H1 (cell line): ENCODE results near the gene OR2T11. TPM values are rescaled to one million over a fixed set of nuclear protein-coding genes. Genes with fewer than 3 reads are reported as not detected.

Source experiments
- CTCF ChIA-PET: fragments of 300-600 bp; sonication (Branson Sonifier 250); formaldehyde crosslinking; loops from one replicate; lab custom pipeline; 2021; ENCODE audit not compliant: partially characterized antibody; lab: Charles Lee
- POLR2A ChIA-PET: fragments of 300-600 bp; sonication (Branson Sonifier 250); formaldehyde crosslinking; loops from one replicate; lab custom pipeline; 2021; ENCODE audit warnings: inconsistent platforms; ENCODE audit not compliant: partially characterized antibody; lab: Charles Lee
- DNase-seq, 2 experiments: peaks; one replicate each; pipeline versions ENCODE4 v3.0.0 to v3.0.0-alpha.2; 2010 to 2022; ENCODE audit warnings: low spot score in 2 of 2, low read depth in 1 of 2, mixed read lengths in 1 of 2
- FAIRE-seq: peaks from 2 replicates; lab custom pipeline; 2011; peaks lifted over from hg19 to GRCh38; lab: Jason Lieb, UNC
- H2AFZ ChIP-seq: 2 replicates; pipeline ENCODE4 v1.8.1; 2012; ENCODE audit warnings: low read length, inconsistent platforms
- H2AK5ac ChIP-seq: 2 replicates; pipeline ENCODE4 v1.6.1; 2013; ENCODE audit warnings: low read depth, low read length
- H2BK120ac ChIP-seq: replicated peaks from 2 replicates; pipeline ENCODE3; 2013; ENCODE audit warnings: low read depth, low read length, inconsistent platforms
- H2BK12ac ChIP-seq: 2 replicates; pipeline ENCODE4 v1.6.1; 2013; ENCODE audit warnings: low read depth, low read length
- H2BK15ac ChIP-seq: 2 replicates; pipeline ENCODE4 v1.6.1; 2013; ENCODE audit warnings: low read length
- H2BK20ac ChIP-seq: 2 replicates; pipeline ENCODE4 v1.6.1; 2013; ENCODE audit warnings: low read length
- H2BK5ac ChIP-seq: 2 replicates; pipeline ENCODE4 v1.6.1; 2013; ENCODE audit warnings: low read depth, low read length
- H3K14ac ChIP-seq: 2 replicates; pipeline ENCODE4 v1.6.1; 2013; ENCODE audit warnings: inconsistent platforms; ENCODE audit not compliant: insufficient read length
- H3K18ac ChIP-seq: 2 replicates; pipeline ENCODE4 v1.6.1; 2013; ENCODE audit warnings: low read length; ENCODE audit errors: extremely low read depth
- H3K23ac ChIP-seq: 2 replicates; pipeline ENCODE4 v1.6.1; 2013; ENCODE audit warnings: inconsistent platforms; ENCODE audit not compliant: insufficient read length
- H3K23me2 ChIP-seq: 2 replicates; pipeline ENCODE4 v1.6.1; 2013; ENCODE audit warnings: low read depth, low read length
- H3K27ac ChIP-seq: 2 replicates; pipeline ENCODE4 v1.6.1; 2011; ENCODE audit warnings: low read depth, low read length, inconsistent platforms
- H3K27me3 ChIP-seq, 4 experiments: replicated peaks in 1 of 4; 1 replicate in 1 of 4; 2 replicates in 3 of 4; pipeline versions ENCODE4 v1.6.1 to v1.8.1; 2011 to 2013; ENCODE audit warnings: low read length in 3 of 4, mild to moderate bottlenecking in 3 of 4, inconsistent platforms in 2 of 4, mixed read lengths in 2 of 4, moderate library complexity in 1 of 4; ENCODE audit not compliant: control insufficient read depth in 3 of 4, insufficient read depth in 3 of 4; ENCODE audit errors: extremely low read depth in 1 of 4
- H3K36me3 ChIP-seq, 4 experiments: 2 replicates each; pipeline versions ENCODE4 v1.6.1 to v1.8.1; 2011 to 2013; ENCODE audit warnings: mild to moderate bottlenecking in 4 of 4, low read length in 3 of 4, moderate library complexity in 2 of 4, control low read depth in 1 of 4, inconsistent platforms in 1 of 4; ENCODE audit not compliant: insufficient read depth in 4 of 4, control insufficient read depth in 2 of 4
- H3K4ac ChIP-seq: replicated peaks from 2 replicates; pipeline ENCODE3; 2013; ENCODE audit warnings: low read length, low read depth, mixed read lengths, inconsistent platforms; ENCODE audit not compliant: insufficient read length
- H3K4me1 ChIP-seq, 4 experiments: replicated peaks in 1 of 4; 1 replicate in 1 of 4; 2 replicates in 3 of 4; pipeline versions ENCODE4 v1.6.1 to v1.8.1; 2011 to 2013; ENCODE audit warnings: low read length in 3 of 4, inconsistent platforms in 2 of 4, mixed read lengths in 1 of 4; ENCODE audit not compliant: insufficient read depth in 4 of 4, control insufficient read depth in 3 of 4
- H3K4me2 ChIP-seq, 2 experiments: 2 replicates each; pipeline versions ENCODE4 v1.6.1 to v1.8.1; 2011 to 2013; ENCODE audit warnings: low read depth in 2 of 2, low read length in 2 of 2, control low read depth in 1 of 2, inconsistent platforms in 1 of 2, mild to moderate bottlenecking in 1 of 2; ENCODE audit not compliant: insufficient read depth in 1 of 2
- H3K4me3 ChIP-seq, 4 experiments: fragments of 200-600, 300-600 bp in 1 of 4; sonication (generic), shearing (Covaris generic), sonication (Bioruptor Twin) in 1 of 4; 2 replicates each; pipeline versions ENCODE4 v1.5.1 to v1.8.1; 2011 to 2016; ENCODE audit warnings: low read length in 4 of 4, low read depth in 3 of 4, control low read depth in 2 of 4, inconsistent platforms in 2 of 4, mild to moderate bottlenecking in 2 of 4, mixed read lengths in 1 of 4, moderate library complexity in 1 of 4; ENCODE audit not compliant: insufficient read depth in 2 of 4; ENCODE audit errors: extremely low read depth in 1 of 4
- H3K56ac ChIP-seq: replicated peaks from 2 replicates; pipeline ENCODE3; 2013; ENCODE audit warnings: low read depth, mild to moderate bottlenecking, mixed read lengths, low read length, inconsistent platforms; ENCODE audit not compliant: insufficient read length
- H3K79me1 ChIP-seq: 2 replicates; pipeline ENCODE4 v1.6.1; 2013; ENCODE audit warnings: low read depth, low read length, control low read depth
- H3K79me2 ChIP-seq, 2 experiments: 2 replicates each; pipeline versions ENCODE4 v1.6.1 to v1.8.1; 2012 to 2013; ENCODE audit warnings: low read length in 2 of 2, mild to moderate bottlenecking in 2 of 2, inconsistent platforms in 1 of 2; ENCODE audit not compliant: insufficient read depth in 2 of 2, control insufficient read depth in 1 of 2
- H3K9ac ChIP-seq, 4 experiments: replicated peaks in 1 of 4; 1 replicate in 1 of 4; 2 replicates in 3 of 4; pipeline versions ENCODE4 v1.6.1 to v1.8.1; 2011 to 2013; ENCODE audit warnings: low read depth in 3 of 4, low read length in 3 of 4, control low read depth in 2 of 4, mild to moderate bottlenecking in 2 of 4, moderate library complexity in 2 of 4, inconsistent platforms in 1 of 4; ENCODE audit errors: extremely low read depth in 1 of 4
- H3K9me3 ChIP-seq, 2 experiments: 2 replicates each; pipeline versions ENCODE4 v1.6.1 to v1.8.1; 2012 to 2013; ENCODE audit warnings: mild to moderate bottlenecking in 2 of 2, moderate library complexity in 2 of 2, control low read depth in 1 of 2, inconsistent platforms in 1 of 2, low read depth in 1 of 2, low read length in 1 of 2, mixed read lengths in 1 of 2; ENCODE audit not compliant: insufficient read depth in 2 of 2
- H4K20me1 ChIP-seq, 2 experiments: replicated peaks in 1 of 2; 2 replicates each; pipeline versions ENCODE3 to v1.8.1; 2011 to 2013; ENCODE audit warnings: inconsistent platforms in 2 of 2, low read length in 2 of 2, mild to moderate bottlenecking in 1 of 2; ENCODE audit not compliant: insufficient read depth in 2 of 2, control insufficient read depth in 1 of 2
- H4K5ac ChIP-seq: 2 replicates; pipeline ENCODE4 v1.6.1; 2013; ENCODE audit warnings: low read length, low read depth, mixed read lengths, inconsistent platforms; ENCODE audit not compliant: insufficient read length
- H4K8ac ChIP-seq: 2 replicates; pipeline ENCODE4 v1.8.0; 2013; ENCODE audit warnings: mild to moderate bottlenecking, moderate library complexity, low read length, inconsistent platforms; ENCODE audit not compliant: insufficient read depth; ENCODE audit errors: extremely low read depth
- H4K91ac ChIP-seq: replicated peaks from 2 replicates; pipeline ENCODE3; 2013; ENCODE audit warnings: low read length, mixed read lengths, inconsistent platforms; ENCODE audit not compliant: insufficient read length
- BACH1 ChIP-seq: IDR thresholded peaks from 2 replicates; pipeline ENCODE4 v1.6.1; 2012; ENCODE audit warnings: low read length, improper control_type of control experiment
- BCL11A ChIP-seq, 2 experiments: IDR thresholded peaks; one replicate each; pipeline ENCODE4 v1.6.1; 2011; ENCODE audit warnings: low read depth in 2 of 2, low read length in 2 of 2, mild to moderate bottlenecking in 2 of 2
- CREB1 ChIP-seq: IDR thresholded peaks from 2 replicates; pipeline ENCODE4 v1.6.1; 2012; ENCODE audit warnings: inconsistent platforms
- EP300 ChIP-seq, 2 experiments: IDR thresholded peaks; 1 replicate in 1 of 2; 2 replicates in 1 of 2; pipeline ENCODE4 v1.6.1; 2011 to 2012; ENCODE audit warnings: low read depth in 2 of 2, low read length in 2 of 2, mild to moderate bottlenecking in 2 of 2, borderline replicate concordance in 1 of 2, inconsistent platforms in 1 of 2, moderate library complexity in 1 of 2
- EZH2 ChIP-seq: fragments of 200-600 bp; sonication (generic); IDR thresholded peaks from 2 replicates; pipeline ENCODE4 v1.7.1; 2012; ENCODE audit warnings: low read depth, mild to moderate bottlenecking, moderate library complexity, low read length, inconsistent platforms; ENCODE audit not compliant: severe bottlenecking
- GTF2F1 ChIP-seq: IDR thresholded peaks from 2 replicates; pipeline ENCODE4 v1.6.1; 2012; ENCODE audit warnings: low read depth, low read length, improper control_type of control experiment, borderline replicate concordance
- NANOG ChIP-seq: IDR thresholded peaks from 2 replicates; pipeline ENCODE4 v1.6.1; 2011; ENCODE audit warnings: low read length, low read depth, mild to moderate bottlenecking, inconsistent platforms; ENCODE audit not compliant: insufficient read depth, poor library complexity, severe bottlenecking
- POLR2AphosphoS5 ChIP-seq: IDR thresholded peaks from 2 replicates; pipeline ENCODE4 v1.6.1; 2011; ENCODE audit warnings: low read depth, low read length
- POU5F1 ChIP-seq: IDR thresholded peaks from 2 replicates; pipeline ENCODE4 v1.6.1; 2011; ENCODE audit warnings: low read depth, mild to moderate bottlenecking, low read length, moderate library complexity
- RBBP5 ChIP-seq: IDR thresholded peaks from 2 replicates; pipeline ENCODE4 v1.7.1; 2012; ENCODE audit warnings: low read depth, mild to moderate bottlenecking, inconsistent platforms, low read length, moderate library complexity, borderline replicate concordance
- SP2 ChIP-seq: IDR thresholded peaks from 2 replicates; pipeline ENCODE4 v1.6.1; 2012; ENCODE audit warnings: mild to moderate bottlenecking, low read length, inconsistent platforms
- SP4 ChIP-seq: IDR thresholded peaks from 2 replicates; pipeline ENCODE4 v1.6.1; 2012; ENCODE audit warnings: low read length, inconsistent platforms
- SUZ12 ChIP-seq: fragments of 200-600 bp; sonication (generic); IDR thresholded peaks from 2 replicates; pipeline ENCODE4 v1.6.1; 2012; ENCODE audit warnings: mild to moderate bottlenecking, inconsistent platforms, low read length, moderate library complexity, mixed read lengths
- YY1 ChIP-seq: IDR thresholded peaks from 2 replicates; pipeline ENCODE4 v1.6.1; 2011; ENCODE audit warnings: low read depth, mild to moderate bottlenecking, low read length
- WGBS, 2 experiments: shearing (Covaris generic) in 1 of 2; methylation state at CpG; one replicate each; pipeline versions ENCODE4 v1.1.6 to v1.1.7; 2013 to 2015; ENCODE audit warnings: low lambda C conversion rate in 2 of 2, mixed read lengths in 2 of 2, inconsistent platforms in 1 of 2, low coverage in 1 of 2, missing lambda C conversion rate in 1 of 2; ENCODE audit not compliant: insufficient replicate concordance in 2 of 2, insufficient coverage in 1 of 2, insufficient read length in 1 of 2; ENCODE audit errors: extremely low coverage in 1 of 2, missing lambda C conversion rate in 1 of 2; 5-methylcytosine and 5-hydroxymethylcytosine counted together
- polyA plus RNA-seq, 7 experiments: library from polyadenylated mRNA; depleted of rRNA in 3 of 7; stranded (reverse) in 5 of 7; unstranded in 2 of 7; fragments of >200 nt in 5 of 7; fragments of 200-250 nt in 2 of 7; gene quantifications; 1 replicate in 5 of 7; 2 replicates in 1 of 7; 4 replicates in 1 of 7; pipeline versions ENCODE4 v1.2.1 to v1.2.3, GENCODE V29; 2011 to 2013; ENCODE audit warnings: missing spikeins in 2 of 7, mixed read lengths in 2 of 7
- total RNA-seq: library from RNA; stranded (reverse); fragmentation: NEBNext Ultra II Directional; extraction: Animal tissue kit (Norgen Biotek cat#: 25700); gene quantifications from 2 replicates; pipeline ENCODE4 v1.2.1, GENCODE V29; 2021

The OR2T11 gene
- total and polyA plus RNA-seq, 2 of the 8 experiments (the other 6 are each of a cell fraction or from before 2014, with no cell fraction given): not detected

DNA sequence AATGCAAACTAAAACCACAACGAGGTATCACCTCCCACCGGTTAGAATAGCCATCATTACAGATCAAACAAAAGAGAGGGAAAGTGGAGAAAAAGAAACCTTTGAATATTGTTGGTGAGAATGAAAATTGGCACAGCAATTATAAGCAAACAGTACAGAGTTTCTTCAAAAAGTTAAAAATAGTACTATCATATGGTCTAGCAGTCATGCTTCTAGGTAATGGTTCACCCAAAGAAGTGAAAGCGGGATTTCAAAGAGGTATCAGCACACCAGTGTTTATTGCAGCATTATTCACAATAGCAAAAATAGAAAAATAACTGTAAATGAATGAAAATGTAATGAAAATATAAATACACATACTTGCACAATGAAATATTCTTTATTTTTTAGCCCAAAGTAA, 45.6 kb downstream of the OR2T11 start:
- no peak overlapping the region for H4K91ac ChIP-seq
- 76% methylated on average over 3 of the region's 3 CpGs; no CpG with 5 or more reads in 1 of the 2 experiments for WGBS, 2 experiments
- H3K23me2 ChIP-seq: no peaks in the 10 kb centered on the region
- H4K5ac ChIP-seq: no peak overlapping the region
- no peak overlapping the region for H2BK15ac ChIP-seq
- peaks cover 39 to 59% of the 10 kb centered on the region in 2 experiments for H3K9me3 ChIP-seq
- no peaks in the 10 kb centered on the region for H3K27me3 ChIP-seq
- no peaks in the 10 kb centered on the region for H3K4me1 ChIP-seq
- H3K27ac ChIP-seq: no peak overlapping the region
- no peak overlapping the region for H3K4me2 ChIP-seq
- no peak overlapping the region for H2BK120ac ChIP-seq
- H3K79me1 ChIP-seq: no peaks in the 10 kb centered on the region
- no peak overlapping the region for H2BK5ac ChIP-seq
- no peak overlapping the region for H3K4me3 ChIP-seq
- H3K36me3 ChIP-seq: no peaks in the 10 kb centered on the region
- no peak for DNase-seq
- no peak overlapping the region for H2AK5ac ChIP-seq
- H3K18ac ChIP-seq: no peak overlapping the region
- no peaks in the 10 kb centered on the region for H3K79me2 ChIP-seq
- no peak overlapping the region for H2BK12ac ChIP-seq
- H3K14ac ChIP-seq: no peak overlapping the region
- POLR2A ChIA-PET: no interaction called here
- H3K23ac ChIP-seq: no peak overlapping the region
- no peak for FAIRE-seq
- CTCF ChIA-PET: no interaction called here
- H3K4ac ChIP-seq: no peak overlapping the region
- H2AFZ ChIP-seq: no peak overlapping the region
- H4K20me1 ChIP-seq: no peaks in the 10 kb centered on the region
- H3K9ac ChIP-seq: no peak overlapping the region
- H2BK20ac ChIP-seq: no peak overlapping the region
- H3K56ac ChIP-seq: no peak overlapping the region
- no peak overlapping the region for H4K8ac ChIP-seq
- TF ChIP-seq YY1: no peak
- TF ChIP-seq CREB1: no peak
- no peak for TF ChIP-seq POLR2AphosphoS5
- TF ChIP-seq SUZ12: no peak
- no peak for TF ChIP-seq EZH2
- no peak for TF ChIP-seq GTF2F1
- TF ChIP-seq POU5F1: no peak
- no peak for TF ChIP-seq SP4
- no peak for TF ChIP-seq EP300 (IDR thresholded peaks at IDR 0.05; ENCODE audit: borderline replicate concordance in 1 of 2, low read depth in 2 of 2, low read length in 2 of 2)
- TF ChIP-seq SP2: no peak
- no peak for TF ChIP-seq NANOG
- TF ChIP-seq BCL11A (IDR thresholded peaks at IDR 0.05; ENCODE audit: low read depth in 2 of 2, low read length in 2 of 2): no peak
- no peak for TF ChIP-seq RBBP5
- TF ChIP-seq BACH1: no peak
